Cardiac ventricle fibroblast (primary cell): Measurements from ENCODE around the gene MAGEB3. TPM values are rescaled to one million over a fixed set of nuclear protein-coding genes. Genes with fewer than 3 reads are reported as not detected.

Experiments used
- total RNA-seq: library from RNA; depleted of rRNA; stranded (reverse); fragments of >200 nt; gene quantifications from 2 replicates; pipeline ENCODE4 v1.2.3, GENCODE V29; 2015

Gene MAGEB3
- total RNA-seq: not detected in 2 replicates

GRCh38 chrX:30230395-30230794, at the start of gene MAGEB3:
TSS of gene MAGEB3 (plus strand) at chrX:30230657. CDS start at chrX:30235925, 5,268 bp downstream.

GRCh38 chrX:30215357-30215843, 15.1 kb upstream of the MAGEB3 start, which contains the start of gene MAGEB2:
TSS of gene MAGEB2 (plus strand) at chrX:30215563. CDS start at chrX:30218581, 3,018 bp downstream.

GRCh38 chrX:30241724-30242415, 11.4 kb downstream of the MAGEB3 start, which contains the start of gene MAGEB4:
TSS of gene MAGEB4 (plus strand) at chrX:30242000. CDS start at chrX:30242136, 136 bp downstream.

DNA sequence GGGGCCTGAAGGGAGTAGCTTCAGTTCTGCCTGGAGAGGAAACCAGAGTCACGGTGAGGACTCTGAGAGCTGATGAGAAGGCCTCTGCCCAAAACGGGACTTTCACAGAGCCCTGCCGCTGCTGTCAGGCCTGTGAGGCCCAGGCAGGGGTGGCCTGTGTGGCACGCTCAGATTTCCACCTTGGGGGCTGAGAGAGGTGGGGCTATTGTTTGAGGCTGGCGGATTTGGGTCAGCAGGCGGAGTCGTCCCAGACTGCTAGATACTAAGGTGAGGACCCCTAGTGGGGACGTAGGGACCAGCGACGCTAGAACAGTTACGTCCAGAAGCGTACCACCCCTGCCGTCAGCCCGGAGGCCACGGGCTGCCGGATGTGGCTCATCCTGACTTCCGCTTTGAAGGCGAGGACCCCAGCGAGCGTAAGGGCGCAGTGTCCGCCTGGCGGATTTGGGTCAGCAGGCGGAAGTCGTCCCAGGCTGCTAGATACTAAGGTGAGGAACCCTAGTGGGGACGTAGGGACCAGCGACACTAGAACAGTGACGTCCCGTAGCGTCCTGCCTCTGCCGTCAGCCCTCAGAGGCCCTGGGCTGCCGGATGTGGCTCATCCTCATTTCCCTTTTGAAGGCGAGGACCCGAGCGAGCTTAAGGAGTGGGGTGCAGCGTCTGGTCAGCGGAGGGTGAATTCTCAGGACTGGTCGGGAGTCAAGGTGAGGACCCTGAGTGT, 16.5 kb downstream of the MAGEB3 start, which contains the start of gene MAGEB1:
MAGEB1 (plus strand) TSS at position 378 of the 721 bp plus-strand sequence. CDS start 3,348 bp downstream, outside the sequence.

Other genes starting within 250 kb of the MAGEB3 start
- gene MAGEB2, start 15.1 kb upstream of the MAGEB3 start, total RNA-seq: not detected in 2 replicates
- gene MAGEB4, start 11.3 kb downstream of the MAGEB3 start, total RNA-seq: not detected in 2 replicates
- gene MAGEB1, start 16.5 kb downstream of the MAGEB3 start, total RNA-seq: not detected in 2 replicates
- gene NR0B1, start 78.7 kb downstream of the MAGEB3 start, total RNA-seq: 1.1 and 1.7 TPM in 2 replicates